ENCODE data around the gene API5.

API5 gene

DNA sequence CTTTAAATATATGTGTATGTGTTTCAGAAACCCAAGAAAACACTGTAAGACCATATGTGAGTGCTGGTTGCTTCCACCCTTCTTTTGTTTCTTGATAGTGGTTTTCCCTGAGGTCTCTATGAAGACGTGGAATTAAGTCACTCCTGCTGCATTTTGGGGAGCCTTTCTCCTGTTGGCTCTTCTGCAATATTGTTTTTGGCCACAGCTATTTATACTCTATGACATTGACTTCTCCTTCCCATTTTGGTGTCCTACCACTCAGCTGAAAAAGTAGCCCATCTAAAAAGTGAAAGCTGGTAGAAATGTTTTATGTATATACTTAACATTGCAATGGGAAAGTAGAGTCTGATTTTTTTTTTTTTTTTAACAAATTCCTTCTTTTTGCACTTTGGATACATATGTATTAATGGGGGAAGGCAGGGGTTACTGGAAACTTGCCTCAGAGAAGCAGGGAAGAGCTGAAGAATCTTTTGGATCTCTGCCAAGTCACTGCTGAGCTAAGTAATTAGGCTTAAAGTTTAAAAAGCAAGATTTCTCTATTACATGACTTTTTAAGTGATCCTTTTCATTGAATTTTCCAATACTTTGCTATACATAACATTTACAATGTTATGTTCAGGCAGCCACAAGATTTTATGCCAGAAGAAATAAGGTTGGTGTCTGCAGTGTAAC, 48.7 kb downstream of the API5 start:
- DNase-seq: no peak

GRCh38 chr11:43366677-43367076, 54.9 kb downstream of the API5 start:
- DNase-seq: no peak

DNA sequence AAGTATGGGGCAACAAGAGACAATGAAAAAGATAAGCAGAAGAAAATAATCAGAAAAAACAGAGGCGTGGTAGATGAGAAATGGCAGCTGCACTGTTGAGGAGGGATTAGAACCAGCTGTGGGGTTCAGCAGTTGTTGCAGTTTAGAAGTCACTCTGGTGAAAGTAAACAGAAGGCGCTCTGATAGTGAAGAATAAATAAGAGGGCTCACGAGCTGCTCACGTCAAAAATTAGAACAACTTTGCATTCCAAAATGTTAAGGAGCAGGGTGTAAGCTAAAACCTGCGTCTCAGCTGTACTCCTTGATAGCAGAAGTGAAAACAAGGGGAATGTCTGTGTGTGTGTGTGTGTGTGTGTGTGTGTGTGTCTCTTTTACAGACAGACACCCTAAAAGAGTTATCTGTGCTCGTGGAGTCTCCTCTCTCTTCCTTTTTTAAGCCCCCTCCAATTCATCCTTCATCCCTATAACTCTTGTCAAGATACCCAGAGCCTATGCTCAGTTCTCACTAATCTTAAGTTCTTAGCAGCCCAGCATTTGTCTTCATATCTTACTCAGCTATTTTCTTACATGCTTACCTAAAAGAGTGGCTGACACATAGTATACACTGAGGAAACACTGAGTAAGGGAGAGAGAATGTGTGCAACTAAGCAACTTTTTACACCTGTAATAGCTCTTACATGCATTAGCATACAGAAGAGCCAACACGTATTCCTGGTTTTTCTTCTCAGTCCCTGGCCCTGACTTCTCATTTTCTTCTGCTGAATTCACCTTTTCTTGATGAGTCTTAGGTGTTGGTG, 55.8 kb downstream of the API5 start:
- no peak for DNase-seq

DNA sequence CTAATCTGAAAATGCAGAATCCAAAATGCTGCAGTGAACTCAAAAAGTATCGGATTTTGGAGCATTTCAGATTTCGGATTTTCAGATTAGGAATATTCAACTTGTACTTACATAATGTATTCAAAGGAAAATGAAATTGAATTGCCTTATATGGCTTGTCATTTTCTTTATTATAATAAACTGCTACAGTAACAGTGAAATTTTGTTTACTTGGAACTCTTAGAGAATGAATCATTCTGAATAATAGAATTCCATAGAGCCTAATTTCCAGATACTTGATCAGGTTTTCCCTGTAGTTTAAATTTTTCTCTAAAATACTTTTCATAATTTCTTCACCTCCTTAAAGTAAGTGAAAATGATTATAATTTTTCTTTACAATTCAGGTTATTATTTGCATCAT, 64.3 kb downstream of the API5 start:
- DNase-seq: no peak

DNA sequence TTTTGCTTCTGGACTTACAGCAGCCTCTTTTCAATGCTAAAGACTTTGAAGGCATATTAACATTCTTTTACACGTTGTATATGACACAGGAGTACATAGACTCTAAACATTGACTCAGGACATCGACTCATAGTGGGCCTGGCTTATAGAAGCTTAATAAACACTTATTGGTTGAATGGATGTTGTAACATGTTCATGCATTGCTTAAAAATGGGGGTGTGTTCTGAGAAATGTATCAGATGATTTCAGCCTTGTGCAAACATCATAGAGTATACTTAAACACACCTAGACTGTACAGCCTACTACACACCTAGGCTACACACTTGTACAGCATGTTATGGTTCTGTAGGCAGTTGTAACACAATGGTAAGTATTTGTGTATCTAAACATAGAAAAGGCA, 64.8 kb downstream of the API5 start:
- no peak for DNase-seq

- no peak for DNase-seq
These were observed 65.6 kb downstream of the API5 start for GRCh38 chr11:43377389-43377788.

DNA sequence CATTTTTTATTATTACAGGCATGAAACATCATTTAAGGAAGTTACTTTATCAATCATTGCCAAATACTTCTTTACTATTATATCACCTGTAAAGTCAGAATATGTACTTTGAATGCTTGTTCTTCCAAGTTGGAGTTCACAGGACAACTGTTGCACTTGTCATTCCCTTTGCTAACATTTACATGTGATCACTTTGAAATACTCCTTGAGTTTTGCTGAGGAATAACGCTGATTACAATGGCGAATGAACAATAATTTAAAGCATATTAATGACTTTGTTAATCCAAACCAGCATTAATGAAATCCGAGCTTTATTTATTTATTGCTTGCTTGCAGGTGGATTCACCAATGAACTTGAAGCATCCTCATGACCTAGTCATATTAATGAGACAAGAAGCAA, 67.1 kb downstream of the API5 start:
- DNase-seq: no peak

- no peak for DNase-seq
These were observed 70.0 kb downstream of the API5 start for GRCh38 chr11:43381802-43382201.

- no peak for DNase-seq
These were observed 70.8 kb downstream of the API5 start for GRCh38 chr11:43382614-43383013.

DNA sequence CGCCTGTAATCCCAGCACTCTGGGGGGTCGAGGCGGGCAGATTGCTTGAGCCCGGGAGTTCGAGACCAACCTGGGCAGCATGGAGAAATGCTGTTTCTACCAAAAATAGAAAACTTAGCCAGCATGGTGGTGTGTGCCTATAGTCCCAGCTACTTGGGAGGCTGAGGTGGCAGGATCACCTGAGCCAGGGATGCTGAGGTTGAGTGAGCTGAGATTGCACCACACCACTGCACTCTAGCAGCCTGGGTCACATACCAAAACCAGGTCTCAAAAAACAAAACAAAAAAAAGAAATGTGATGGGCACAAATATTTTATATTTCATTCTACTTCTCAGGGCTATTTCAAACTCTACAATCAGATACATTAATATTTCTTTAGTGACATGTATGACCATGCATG, 72.6 kb downstream of the API5 start:
- no peak for DNase-seq

DNA sequence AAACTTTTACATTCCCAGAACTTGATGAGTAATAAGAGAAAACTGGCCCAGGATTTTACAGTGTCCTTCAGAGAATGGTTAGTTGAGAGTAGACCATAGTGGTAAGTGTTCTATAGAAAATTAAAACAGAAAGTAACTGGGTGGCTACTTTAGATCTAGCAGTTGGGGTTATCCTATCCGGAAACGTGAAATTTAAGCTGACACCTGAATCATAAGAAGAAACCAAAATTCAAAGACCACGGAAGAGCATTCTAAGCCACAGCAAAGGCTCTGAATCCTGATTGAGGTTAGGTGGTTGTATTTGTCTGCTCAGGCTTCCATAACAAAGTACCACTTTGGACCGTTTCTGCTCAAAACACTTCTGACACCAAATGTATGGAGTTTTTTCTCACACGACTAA, 80.9 kb downstream of the API5 start:
- peak; percentile 21 for DNase-seq

DNA sequence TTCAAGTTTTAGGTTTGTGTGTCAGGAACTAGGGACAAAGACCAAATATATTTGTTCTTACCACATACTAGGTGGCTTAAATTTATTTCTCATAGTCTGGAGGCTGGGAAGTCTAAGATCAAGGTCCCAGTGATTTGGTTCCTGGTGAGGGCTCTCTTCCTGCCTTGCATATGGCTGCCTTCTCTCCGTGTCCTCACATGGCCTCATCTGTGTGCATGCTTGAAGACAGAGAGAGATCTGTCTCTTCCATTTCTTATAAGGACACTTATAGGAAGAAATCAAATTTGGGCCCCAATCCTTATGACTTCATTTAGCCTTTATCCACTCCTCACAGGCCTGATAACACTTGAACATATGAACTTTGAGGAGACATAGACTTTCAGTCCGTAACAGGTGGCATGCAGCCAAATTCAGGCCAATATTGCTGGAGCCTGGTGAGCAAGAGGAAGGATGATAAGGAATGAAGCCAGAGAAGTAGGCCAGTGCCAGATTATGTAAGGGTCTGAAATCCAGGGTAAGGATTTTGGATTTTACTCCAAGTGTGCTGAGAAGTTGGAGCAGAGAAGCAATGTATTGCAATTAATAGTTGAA, 82.1 kb downstream of the API5 start:
- DNase-seq: no peak
